Cardiac fibroblast (primary cell): ENCODE results near the gene IQCF6.
A peak's percentile ranks its signal among the peaks of the same experiment; 100 is the strongest.

ENCODE experiments used
- DNase-seq, 2 donors: peaks; one replicate each; pipeline versions ENCODE4 v3.0.0 to v3.0.0-alpha.2; 2010; ENCODE audit warnings: low read depth in 2 of 2
- H3K4me3 ChIP-seq, 2 donors: replicated peaks in 1 of 2; 1 replicate in 1 of 2; 2 replicates in 1 of 2; pipeline ENCODE4 v1.5.1; 2011; ENCODE audit warnings: low read depth in 2 of 2, low read length in 2 of 2, mild to moderate bottlenecking in 2 of 2, moderate library complexity in 1 of 2
- CTCF ChIP-seq: IDR thresholded peaks from one replicate; pipeline ENCODE4 v1.5.1; 2011; ENCODE audit warnings: low read depth, mild to moderate bottlenecking, low read length, inconsistent platforms

The IQCF6 gene

GRCh38 chr3:51779137-51779536 lies at the start of gene IQCF6:
TSS of gene IQCF6 (minus strand) at chr3:51779237. CDS start at chr3:51779224, 13 bp downstream.
- TF ChIP-seq CTCF, result no peak
- H3K4me3 ChIP-seq, result no peak within 1 kb of the TSS
- DNase-seq, result no peak

- DNase-seq, result no peak
- TF ChIP-seq CTCF, result no peak
- H3K4me3 ChIP-seq, result no peak overlapping the region
Observed at GRCh38 chr3:51828297-51828696, 49.3 kb upstream of the IQCF6 start.

GRCh38 chr3:51819709-51820406 lies 40.8 kb upstream of the IQCF6 start:
- no peak overlapping the region for H3K4me3 ChIP-seq
- DNase-seq, result no peak
- peak; percentile 20 for TF ChIP-seq CTCF

- no peak for DNase-seq
- H3K4me3 ChIP-seq, result no peak overlapping the region
- TF ChIP-seq CTCF, result no peak
Observed at GRCh38 chr3:51819151-51819550, 40.1 kb upstream of the IQCF6 start.

- no peak for DNase-seq
- H3K4me3 ChIP-seq, result no peak overlapping the region
- no peak for TF ChIP-seq CTCF
Observed at GRCh38 chr3:51817375-51817774, 38.3 kb upstream of the IQCF6 start.

GRCh38 chr3:51816723-51817122 lies 37.7 kb upstream of the IQCF6 start:
- TF ChIP-seq CTCF, result no peak
- no peak for DNase-seq
- no peak overlapping the region for H3K4me3 ChIP-seq

GRCh38 chr3:51815614-51816013 lies 36.6 kb upstream of the IQCF6 start:
- no peak for DNase-seq
- no peak overlapping the region for H3K4me3 ChIP-seq
- TF ChIP-seq CTCF, result no peak
